Measurements from ENCODE around the gene TYK2.
A peak's percentile ranks its signal among the peaks of the same experiment; 100 is the strongest.

TYK2 gene

GRCh38 chr19:10309423-10309822, 70.9 kb downstream of the TYK2 start, which contains the start of gene ZGLP1:
Gene ZGLP1 (minus strand): TSS chr19:10309815.
- no peak for DNase-seq

- no peak for DNase-seq
These were observed 74.0 kb downstream of the TYK2 start for GRCh38 chr19:10306327-10306726.

GRCh38 chr19:10305139-10305806, 75.1 kb downstream of the TYK2 start:
- peak; percentile 52 for DNase-seq

All from fibroblast of skin of back (primary cell).